Activated CD4-positive, alpha-beta T cell treated with anti-CD3 and anti-CD28 coated beads, Interleukin-2, amount 50 U/mL, for 4 hours (primary cell): ENCODE measurements around the gene PBX1.

ENCODE experiments used
- DNase-seq, 2 experiments: peaks; one replicate each; pipeline ENCODE4 v3.0.0-alpha.2; 2020

The PBX1 gene

DNA sequence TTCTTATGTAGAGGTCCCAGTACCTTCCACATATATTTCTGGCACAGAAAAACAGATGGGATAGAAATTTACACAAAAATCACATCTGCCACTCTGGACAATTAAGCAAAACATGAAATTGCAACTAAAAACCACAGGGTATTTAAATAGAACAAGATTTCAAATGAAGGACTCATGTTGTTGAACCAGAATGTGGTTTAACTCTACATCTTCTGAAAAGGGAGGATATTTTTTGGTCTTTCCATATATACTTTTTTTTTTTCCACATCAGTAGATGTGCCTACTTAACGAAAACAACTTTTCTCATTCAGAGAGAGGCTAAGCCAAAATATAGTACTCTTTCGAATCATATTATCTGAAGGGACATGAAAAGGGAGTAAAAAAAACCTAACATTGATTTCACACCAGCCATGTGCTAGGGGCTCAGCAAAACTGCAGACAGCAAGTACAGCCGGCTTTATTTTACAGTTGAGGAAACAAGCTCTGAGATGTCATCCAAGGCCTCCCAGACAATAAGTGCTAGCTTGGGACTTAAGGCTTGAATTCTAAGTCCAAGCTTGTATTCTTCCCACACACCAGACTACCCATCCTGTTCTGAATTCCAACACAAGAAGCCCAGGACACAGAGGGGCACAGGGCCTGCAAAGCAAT, 208.9 kb downstream of the PBX1 start:
- DNase-seq, result no peak

DNA sequence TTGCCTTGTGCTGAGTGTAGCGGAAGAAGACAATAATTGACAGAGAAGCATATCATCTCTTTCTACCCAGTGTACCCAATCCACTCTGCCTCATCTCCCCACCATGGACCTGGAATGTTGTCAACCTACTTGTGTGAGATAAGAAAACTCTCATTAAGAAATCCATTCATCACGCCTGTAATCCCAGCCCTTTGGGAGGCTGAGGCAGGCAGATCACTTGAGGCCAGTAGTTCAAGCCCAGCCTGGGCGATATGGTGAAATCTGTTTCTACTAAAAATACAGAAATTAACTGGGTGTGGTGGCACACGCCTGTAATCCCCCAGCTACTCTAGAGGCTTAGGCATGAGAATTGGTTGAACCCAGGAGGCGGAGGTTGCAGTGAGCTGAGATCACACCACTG, 209.6 kb downstream of the PBX1 start:
- DNase-seq, result no peak

DNA sequence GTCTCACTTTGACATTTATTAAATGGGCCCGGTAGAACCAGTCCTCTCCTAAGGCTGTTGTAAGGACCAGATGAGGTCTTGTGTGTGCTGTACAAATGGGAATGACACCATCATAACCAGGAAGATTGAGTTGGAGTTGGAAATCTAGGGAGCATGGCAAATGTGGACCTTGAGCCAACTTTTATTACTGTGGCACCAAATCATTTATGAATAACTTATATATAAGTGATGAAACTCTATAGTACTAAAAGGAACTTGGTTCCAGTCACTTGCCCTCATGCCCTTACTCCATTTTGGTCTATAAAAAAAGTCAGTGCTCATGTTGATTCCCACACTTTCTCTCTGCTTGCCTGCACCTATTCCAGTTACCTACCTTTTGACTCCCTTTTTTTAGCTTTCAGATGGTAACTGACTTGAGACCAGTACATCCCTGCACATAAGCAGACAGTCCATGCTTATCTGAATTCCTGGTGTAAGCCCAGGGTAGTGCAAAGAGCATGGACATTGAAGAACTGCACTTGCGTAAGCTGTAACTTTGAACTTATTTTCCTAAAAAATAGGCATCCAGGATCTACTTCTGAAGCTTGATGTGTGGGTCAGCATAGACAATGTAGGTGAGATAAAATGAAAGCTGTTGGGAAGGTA, 210.6 kb downstream of the PBX1 start:
- no peak for DNase-seq

DNA sequence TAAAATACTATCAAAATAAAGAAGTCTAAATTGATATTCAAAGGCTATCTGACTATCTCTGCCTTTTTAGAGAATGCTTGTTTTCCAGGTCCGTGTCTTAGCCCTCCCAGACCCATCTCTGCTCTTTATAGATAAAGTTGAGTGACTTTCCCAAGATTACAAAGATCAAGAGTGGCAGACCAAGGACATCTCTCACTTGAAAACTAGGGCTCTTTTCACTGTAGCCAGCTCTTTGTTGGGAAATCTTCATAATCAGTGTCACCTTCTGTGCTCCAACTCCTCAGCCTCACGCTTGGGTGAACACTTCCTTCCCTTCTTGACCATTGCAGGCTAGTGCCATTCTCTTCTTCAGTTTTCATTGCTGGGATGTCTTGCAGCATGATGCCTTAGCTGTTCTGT, 211.1 kb downstream of the PBX1 start:
- DNase-seq, result no peak

DNA sequence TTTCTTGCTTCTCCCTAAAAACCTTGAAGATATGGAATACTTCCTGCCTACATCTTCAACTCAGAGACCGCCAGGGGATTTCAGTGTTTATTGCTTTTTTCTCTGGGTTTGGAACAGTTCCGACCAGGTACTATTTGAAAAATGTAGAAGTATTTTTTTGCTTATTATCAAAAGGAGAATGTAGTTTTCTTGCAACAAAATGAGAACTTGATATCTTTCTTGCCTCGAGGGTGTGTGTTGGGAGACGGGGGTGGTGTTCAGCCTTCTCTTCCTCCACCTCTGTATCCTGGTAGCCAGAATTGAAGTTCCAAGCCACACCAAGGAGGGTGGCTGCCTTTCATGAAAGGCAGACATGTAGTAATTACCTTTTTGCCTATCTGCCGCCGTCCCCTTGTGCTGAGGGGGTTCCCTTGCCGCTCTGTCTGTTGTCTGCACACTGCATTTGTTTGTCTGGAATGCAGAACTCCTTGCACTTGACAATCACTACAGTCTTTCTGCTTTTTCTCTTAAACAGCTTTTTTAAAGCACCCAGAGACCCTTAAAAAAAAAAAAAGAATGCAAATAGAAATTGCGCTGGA, 212.1 kb downstream of the PBX1 start:
- DNase-seq, result no peak

DNA sequence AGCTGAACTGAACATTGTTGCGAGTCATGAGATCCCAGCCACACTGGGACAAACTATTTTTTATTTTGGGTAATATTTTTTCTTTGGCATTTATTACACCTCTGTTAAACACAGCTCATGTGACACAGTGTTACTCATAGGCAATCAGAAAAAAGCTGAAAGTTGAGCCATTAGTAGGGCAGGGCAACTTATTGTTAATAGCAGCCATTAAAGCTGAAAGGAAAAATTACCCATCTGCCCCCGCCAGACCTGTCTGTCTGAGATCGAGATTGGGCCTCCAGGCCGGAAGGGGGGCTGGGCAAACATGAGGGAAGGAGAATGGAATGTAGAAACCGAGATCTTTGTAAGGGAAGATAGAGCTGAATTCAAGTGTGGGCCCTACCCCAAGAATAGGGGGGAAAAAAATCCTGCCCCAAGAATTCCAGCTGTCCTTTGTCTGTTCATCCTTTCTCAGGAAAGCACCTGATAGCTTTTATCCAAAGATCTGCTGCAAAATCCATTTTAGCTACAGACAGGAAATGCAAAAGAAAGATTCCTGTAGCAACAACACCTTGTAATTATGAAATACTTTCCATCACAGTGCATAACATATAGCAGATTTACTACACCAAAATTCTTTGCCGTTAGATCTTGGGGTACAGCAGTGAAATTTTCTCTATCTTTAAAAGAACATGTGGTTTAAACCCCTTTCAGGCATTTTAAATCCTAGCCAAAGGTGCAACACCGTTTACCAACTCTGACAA, 212.8 kb downstream of the PBX1 start:
- no peak for DNase-seq

DNA sequence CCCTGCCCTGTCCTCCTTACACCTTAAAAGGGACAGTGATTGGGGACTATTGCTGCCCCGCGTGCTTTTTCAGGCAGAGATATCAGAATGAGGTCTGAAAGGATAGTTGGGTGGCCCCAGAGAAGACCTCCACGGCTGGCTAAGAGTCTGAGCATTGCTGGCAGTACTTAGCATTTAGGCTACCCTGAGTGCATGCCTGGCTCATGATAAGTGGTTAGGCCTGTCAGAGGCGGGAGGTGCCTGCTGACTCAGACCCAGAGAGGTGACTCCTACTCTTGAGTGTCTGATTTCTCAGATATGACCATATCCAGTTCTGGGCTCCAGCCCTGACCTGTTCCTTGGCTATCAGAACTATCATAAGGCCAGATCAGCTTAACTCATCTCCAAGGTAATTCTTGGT, 213.7 kb downstream of the PBX1 start:
- no peak for DNase-seq

DNA sequence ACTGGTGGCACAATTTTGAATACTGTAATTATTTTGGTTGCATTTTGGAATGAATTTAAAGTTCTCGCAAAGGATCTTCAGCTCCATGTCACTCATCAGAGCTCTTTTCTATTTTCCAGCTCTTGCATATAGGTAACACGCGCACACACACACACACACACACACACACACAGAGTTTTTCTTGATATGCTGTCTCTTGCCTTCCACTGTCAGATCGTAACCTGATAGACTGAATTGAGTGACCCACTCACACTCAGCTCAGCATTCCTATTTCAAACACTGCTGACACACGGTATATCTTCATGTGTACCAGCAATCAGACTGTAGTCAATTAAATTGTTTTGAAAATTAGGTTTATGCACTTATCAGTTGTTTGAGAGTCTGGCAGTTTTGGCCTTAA, 214.1 kb downstream of the PBX1 start:
- DNase-seq, result no peak

DNA sequence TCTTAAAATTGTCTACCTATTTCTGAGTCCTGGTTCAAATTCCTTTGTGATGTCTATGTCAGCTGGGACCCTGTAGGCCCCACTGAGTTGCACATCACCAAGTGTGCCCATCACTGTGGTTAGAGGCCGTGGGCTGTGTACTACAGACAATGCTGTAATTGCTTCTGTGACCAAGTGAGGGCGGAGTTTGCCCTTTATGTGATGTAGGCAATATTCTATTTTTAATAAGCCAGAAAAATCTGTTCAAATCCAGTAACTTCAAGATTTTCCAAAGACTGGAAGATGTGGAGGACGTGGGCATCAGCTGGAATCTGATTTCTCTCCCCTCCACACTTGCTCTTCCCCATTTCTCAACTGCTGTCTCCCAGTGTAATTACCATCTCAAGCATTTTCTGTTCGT, 215.4 kb downstream of the PBX1 start:
- DNase-seq, result no peak

DNA sequence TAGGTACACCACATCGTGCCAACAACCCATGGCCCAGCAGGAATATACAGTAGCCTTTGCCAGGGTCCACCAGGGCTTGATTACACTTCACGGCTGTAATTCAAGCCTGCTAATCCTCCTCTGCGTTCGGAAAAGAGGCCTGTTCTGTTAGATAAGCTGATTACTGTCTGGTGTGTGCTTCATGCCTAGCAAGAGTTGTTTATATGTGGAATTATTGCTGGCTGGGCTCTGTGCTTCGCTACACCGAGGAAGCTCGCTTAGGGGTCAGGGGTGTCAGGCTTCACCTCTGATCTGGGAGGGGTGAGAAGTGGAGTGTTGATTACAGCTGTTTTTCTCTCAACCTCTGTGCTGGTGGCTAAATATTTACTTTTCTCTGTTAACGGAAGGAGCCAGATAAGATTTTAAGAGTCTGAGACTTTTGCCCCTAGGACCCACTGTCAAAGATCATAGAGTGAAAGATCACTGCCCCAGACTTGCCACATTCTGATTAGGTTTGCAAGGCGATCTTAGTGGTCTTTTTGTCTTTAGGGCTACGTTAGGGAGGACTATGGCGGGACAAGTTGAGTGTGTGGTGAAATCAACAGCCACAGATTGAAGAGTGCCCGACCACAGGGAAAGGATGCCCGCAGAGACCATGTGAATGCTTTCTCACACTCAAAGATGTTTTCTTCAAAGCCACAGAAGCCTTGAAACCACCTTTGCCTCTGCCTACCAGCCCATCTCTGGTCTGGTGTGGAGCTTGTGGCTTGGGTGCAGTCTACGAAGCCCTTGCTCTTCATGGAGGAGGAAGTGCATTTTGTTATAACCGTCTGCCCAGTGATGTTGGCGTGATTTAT, 216.1 kb downstream of the PBX1 start:
- no peak for DNase-seq

DNA sequence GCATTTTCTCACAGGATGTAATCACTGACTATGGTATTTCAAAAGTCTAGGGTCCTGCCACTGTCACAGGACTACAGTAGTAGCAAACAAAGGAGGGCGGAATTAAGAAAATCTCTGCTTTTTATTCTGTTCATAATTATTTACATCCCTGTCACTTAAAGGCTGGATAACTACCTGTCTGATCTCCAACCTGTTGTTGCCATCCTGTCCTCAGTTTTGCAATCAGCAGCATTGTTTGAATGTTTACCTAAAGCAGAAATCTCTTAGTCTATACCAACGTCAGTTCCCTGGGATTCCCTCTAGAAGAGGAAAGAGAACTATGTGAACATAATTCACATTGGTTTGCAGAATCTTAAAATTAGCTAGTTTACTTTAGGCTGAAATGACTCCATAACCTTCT, 218.5 kb downstream of the PBX1 start:
- no peak for DNase-seq

DNA sequence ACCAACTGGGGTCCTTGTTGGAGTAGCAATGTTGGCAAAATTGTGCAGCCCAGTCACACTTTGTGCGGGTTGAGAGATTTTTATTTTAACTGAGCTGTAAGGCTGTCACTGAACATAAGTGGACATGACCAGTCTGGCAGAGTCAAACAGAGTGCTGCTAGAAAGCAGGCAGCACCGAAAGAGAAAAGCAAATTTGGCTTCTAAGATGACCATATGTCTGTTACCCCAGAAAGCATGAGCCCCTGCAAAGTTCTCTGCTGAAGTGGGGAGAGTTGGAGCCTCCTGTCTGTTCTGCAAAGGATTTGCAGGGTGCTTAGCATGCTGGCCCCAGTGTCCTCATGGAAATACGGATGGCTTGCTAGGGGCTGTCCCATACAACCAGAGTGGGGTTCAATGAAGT, 220.4 kb downstream of the PBX1 start:
- DNase-seq, result no peak

DNA sequence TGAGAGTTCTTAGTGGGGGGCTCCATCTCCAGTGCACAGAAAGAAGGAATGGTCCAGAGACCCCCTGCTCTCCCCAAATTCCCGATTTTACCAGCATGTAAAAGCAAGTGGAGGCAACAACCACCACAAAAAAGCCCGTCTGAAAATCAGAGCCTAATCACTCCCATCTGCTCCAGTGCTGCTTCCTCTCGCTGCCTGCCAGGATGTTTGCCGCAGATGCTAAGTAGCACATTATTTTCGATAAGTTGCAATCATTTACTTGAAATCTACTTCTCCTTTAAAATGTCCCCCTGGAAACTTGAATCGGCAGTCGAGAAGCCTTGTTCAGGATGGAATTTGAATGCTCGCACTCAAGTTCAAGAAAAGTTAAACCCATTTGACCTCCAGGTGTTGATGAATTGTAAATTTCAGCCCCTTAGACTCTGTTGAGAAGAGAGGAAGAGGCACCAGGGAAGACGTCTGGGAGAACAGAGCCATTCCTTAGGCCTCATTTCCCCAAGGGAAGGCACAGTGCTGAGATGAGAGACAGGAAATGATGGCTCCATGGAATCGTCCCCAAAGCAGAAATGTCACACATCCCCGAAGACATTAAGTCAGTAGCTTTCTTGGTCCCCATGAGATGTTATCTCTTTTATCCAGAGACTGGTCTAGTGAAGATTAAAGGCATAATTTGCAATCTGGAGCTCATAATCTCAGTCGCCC, 221.3 kb downstream of the PBX1 start:
- DNase-seq, result no peak

DNA sequence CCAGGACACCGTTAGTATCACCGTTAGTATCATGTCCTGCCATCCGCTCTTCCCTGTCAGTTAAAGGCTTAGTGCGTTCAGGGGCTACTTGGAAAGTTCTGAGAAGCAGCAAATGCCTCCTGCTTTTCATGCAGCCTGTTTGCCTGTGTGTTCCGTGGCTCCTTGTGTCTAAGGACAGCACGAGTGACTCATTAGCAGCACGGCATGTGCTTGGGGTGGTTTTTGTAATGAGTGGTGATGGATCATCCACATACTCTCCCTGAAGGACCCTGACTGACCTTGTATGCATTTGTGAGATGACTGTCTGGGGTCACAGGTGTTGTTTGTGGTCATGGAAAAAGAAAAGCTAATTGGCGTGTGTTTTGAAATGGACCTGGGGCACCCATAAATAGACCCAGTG, 221.9 kb downstream of the PBX1 start:
- no peak for DNase-seq

DNA sequence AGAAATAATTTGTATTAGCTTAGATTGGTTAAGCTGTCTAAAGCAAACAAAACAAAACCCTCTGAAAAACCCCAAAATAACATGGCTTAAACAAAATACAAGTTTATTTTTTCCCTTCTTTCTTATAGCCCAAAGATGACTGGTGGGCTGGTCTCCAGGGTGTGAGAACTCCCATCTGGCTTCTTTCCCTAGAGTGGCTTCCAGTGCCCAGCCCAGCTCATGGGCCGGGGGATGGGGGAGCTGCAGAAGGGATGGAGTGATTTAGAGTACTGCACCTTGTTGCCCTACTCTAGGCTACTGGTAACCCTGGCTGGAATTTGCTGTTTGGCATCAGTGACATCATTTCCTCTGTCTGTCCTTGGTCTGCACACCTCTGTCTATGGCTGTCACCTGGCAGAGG, 223.0 kb downstream of the PBX1 start:
- no peak for DNase-seq

DNA sequence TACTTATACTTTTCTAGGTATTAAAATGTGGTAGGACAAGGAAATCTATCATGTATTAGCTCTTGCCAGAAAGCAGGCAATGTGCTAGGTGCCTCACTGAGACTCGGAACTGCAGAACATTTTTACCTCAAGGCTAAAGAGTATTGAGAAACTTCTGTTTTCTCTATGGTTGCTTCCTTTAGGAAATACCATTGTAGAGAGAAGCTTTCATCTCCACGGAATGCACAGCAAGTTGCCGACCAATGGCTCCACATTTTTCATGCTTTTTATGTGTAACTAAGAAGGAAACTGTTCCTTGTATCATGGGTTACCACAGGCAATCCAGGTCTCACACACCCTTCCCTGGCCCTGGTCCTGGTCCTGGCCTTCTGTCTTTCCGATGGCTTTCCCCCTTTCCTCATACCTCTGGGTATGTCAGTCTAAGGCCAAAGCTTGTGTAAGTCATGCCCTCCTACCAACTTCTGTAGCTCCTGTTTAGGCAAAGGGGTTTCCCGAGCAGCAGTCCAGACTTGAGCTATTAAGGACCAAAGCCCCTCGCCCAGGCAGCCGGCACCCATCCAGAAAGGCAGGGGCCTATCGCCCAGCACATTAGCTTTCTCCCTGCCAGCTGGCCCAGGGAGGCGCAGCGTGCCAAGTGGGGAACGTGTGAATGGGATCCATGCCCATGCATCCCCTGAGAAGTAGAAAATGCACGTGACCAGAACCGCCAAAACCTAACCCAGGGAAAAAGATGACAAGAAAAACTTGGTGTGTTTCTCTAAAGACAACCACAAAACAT, 225.0 kb downstream of the PBX1 start:
- no peak for DNase-seq

DNA sequence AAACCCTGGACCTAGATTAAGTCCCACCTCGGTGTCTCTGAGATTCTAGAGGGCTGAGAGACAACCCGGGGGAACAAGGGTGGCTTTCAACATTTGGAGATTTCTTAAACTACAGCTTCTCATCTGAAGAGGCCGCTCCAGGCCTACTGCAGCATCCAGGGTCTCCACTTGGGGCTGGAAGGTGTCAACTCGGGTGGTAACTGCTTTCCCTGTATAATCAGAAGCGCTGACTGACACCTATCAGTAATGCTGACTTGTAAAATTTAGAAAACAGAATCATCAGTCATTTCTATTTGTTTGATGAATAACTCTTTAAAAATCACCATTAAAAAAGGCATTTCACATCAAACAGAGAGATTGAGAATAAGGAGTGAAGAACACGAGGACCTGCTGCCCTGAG, 226.0 kb downstream of the PBX1 start:
- no peak for DNase-seq

DNA sequence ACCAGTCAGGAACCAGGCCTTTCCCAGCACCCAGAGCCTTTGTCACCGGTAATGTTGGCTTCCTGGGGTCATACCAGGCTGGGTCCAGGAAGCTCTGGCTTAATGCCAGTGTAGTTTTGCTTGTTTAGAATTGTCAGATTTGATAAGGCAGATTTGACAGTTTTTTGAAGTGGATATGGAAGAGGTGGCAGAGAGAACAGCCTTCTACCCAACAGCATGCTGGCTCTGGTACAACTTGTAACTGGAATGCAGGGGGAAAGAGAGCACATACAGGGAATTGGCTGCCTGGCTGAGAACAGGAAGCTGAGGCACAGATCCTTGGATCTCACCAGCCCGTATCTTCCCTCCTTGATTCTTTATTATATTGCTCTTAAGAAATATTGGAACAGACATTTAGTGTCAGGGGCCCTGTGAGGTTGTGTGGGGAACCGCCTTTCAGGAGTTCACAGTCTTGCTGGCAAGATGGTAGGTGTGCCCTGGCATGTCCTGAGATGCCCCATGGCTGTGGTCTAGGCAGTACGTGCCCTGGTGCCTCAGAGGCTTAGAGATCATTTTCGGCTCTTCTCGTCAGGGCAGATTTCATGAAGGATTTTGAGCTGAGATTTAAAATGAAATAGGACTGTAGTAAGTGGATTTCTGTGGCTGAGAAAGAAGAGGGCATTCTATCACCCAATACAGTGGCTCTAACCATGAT, 227.0 kb downstream of the PBX1 start:
- DNase-seq, result no peak

DNA sequence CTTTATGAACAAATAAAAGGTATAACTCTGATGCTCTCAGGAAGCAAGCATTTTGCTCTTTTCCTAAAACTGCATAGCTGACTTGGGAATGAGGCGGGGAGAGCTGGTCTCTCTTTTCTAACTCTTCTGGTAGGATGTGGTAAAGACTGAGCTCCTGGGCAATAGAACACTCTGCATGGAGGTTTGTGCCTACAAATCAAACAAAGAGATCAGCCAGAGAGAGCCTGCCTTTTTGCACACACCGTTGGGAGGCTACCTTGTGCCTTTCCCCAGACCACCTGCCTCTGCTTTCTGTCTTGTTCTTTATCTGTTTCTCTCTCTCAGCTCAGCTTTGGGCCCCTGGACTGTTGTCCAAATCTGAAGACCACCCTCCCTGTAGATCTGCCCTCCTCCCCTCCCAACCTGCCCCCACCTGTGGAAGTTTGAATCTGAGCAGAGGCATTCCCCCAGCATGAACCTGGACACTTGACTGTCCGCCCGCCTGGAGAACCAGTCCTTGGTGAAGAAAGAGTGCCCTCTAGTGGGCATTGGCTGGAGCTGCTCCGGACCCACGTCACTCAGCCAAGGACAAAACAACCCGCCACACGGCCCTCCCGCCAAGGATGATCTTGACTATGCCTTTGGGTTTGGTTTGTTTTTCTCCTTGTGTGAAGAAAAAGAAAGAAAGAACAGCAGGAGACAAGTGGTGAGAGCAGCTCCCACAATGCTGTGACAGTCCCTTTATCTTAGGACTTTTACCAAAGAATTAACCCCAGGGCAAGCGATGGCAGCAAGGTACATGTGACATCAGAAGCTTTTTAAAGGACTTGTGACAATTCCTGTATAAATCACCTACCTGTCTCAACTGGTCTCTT, 228.2 kb downstream of the PBX1 start:
- peak; percentile 22 to 26 for DNase-seq

DNA sequence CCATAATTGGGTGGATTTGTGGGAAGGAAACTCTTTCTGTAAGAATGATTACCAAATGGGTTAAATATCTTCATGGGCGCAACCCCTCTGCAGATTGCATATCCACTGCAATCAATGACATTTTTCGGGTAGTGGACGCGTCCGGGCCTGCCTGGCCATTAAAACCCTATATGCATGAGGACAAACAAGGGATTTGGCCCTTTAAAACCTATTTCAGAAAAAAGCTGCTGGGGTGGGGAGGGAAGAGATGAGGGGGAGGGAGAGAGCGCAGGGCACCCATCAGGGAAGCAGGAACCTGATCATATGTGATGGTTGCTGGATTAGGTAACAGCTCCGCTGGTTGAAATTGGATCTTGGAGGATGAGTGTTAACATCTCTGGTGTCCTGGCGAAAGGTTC, 228.8 kb downstream of the PBX1 start:
- DNase-seq, result no peak
